ENCODE data around the gene SCIMP.
"Not testable (repeated sequence)": the region's sequence is repeated elsewhere in the genome, so short reads cannot be mapped to it uniquely, and the experiment has no call there.

SCIMP gene

DNA sequence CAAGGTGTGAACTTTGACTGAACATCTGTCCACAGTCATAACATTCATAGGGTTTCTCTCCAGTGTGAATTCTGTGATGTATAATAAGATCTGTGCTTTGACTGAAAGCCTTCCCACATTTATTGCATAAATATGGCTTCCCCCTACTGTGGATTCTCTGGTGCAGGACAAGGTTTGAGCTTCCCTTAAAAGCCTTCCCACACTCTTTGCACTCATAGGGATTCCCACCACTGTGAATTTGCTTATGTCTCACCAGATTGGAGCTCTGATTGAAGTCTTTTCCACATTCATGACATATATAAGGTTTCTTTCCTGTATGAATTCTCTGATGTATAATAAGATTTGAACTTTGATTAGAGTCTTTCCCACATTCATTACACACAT is 51.3 kb downstream of the SCIMP start:
- DNase-seq = no peak

DNA sequence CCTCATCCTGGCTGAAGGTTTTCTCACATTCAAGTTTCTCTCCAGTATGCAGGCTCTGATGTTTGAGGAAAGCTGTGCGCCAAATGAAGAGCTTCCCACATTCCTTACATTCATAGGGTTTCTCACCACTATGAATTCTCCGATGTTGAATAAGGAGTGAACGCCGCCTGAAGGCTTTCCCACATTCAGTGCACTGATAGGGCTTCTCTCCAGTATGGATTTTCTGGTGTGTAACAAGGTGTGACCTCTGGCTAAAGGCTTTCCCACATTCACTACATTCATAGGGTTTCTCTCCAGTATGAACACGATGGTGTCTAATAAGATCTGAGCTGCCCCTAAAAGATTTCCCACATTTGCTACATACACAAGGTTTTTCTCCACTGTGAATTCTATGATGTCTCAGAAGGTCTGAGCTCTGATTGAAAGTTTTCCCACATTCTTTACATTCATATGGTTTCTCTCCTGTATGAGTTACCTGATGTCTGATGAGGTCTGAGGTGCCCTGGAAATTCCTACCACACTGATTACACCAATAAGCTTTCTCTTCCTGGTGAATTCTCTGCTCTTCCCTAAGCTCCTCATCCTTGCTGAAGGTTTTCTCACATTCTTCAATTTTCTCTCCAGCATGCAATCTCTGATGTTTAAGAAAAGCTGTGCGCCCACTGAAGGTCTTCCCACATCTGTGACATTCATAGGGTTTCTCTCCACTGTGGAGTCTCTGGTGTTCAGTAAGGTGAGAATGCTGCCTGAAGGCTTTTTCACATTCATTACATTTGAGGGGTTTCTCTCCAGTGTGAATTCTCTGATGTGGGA is 51.9 kb downstream of the SCIMP start:
- no peak for DNase-seq

DNA sequence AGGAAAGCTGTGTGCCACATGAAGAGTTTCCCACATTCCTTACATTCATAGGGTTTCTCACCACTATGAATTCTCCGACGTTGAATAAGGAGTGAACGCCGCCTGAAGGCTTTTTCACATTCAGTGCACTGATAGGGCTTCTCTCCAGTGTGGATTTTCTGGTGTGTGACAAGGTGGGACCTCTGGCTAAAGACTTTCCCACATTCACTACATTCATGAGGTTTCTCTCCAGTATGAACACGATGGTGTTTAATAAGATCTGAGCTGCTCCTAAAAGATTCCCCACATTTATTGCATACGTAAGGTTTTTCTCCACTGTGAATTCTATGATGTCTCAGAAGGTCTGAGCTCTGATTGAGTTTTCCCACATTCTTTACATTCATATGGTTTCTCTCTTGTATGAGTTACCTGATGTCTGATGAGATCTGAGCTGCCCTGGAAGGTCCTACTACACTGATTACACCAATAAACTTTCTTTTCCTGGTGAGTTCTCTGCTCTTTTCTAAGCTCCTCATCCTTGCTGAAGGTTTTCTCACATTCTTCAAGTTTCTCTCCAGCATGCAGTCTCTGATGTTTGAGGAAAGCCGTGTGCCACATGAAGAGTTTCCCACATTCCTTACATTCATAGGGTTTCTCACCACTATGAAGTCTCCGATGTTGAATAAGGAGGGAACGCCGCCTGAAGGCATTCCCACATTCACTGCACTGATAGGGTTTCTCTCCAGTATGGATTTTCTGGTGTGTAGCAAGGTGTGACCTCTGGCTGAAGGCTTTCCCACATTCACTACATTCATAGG is 53.0 kb downstream of the SCIMP start:
- DNase-seq = no peak

DNA sequence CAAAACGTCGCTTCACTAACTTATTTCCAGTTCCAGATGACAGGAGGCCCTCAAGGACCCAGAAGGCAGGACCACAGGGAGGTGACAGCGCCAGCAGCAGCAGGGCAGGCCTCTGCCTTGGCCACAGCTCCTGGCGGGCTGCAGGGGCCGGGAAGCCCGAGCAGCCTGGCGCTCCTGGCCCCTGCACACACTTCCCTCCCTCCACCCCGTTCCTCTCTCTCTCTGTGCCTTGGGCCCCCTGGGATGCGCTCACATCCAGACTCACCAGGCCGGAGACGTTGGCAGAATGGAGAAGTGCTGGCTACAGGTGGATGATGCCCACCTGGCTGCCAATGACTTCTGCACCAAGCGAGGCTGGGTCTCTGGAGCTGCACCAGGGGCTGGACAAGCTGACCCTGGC is 55.7 kb downstream of the SCIMP start:
- no peak for DNase-seq

DNA sequence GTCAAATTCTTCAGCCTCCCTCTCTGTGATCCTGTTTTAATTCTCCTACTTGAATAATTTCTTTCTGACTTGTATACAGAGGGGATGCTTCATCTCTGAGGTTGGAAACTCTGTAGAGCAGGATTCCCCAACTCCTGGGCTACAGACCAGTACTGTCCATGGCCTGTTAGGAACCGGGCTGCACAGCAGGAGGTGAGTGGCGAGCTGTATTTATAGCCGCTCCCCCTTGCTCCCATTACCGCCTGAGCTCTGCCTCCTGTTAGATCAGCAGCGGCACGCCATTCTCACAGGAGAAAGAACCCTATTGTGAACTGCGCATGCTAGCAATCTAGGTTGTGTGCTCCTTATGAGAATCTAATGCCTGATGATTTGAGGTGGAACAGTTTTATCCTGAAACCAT is 59.6 kb downstream of the SCIMP start:
- DNase-seq = not testable (repeated sequence)

DNA sequence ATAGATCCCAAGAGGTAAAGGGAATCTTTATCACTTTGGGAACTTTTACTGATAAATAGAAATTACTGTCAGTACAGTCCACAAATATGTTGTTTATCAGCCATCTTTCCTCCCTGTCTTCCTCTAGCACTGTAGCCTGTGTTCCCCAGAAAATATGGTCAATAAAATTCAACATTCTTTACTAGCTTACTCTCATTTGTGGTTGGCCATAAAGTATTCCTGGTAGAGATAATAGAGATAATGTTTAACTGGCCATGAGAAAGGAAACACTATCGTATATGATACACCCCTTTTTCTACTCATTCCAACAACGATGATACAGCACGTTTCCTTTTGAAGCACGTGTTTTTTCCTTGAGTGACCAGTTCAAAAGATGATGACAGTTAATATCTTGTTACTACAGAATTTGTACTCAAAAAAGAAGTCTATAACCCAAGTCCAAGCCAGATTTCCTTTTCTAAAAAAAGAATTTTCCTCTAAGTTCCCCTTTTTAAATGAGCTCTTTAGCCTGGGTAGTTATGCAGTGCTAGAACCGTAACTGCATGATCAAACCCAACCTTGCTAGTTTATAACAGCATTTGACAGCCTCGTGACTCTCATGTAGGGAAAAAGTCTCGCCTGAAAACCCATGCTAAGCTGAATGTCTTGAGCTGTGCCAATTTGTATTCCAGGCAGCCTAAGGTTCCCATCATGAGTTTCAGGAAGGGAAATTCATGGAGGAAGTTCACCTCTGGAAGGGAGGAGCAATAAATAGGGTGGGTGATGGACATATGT is 68.7 kb downstream of the SCIMP start:
- DNase-seq = not testable (repeated sequence)

DNA sequence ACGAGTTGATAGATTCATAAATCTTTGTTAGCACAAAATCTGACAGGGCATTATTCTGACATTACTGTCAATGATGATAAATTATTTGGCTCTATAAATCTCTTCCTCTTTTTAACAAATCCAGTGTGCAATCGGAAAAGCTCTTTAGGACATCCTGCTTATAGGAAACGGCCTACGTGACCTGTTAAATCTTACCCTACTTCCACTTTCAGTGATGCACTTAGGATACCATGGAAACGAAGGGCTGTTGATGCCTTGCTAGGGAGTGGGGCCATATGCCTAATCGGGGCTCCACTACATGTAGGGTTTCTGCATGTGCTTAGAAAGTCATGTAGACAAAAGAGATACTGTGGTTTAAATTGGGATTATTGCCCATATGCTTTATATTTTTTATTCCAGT is 70.2 kb downstream of the SCIMP start:
- no peak for DNase-seq

DNA sequence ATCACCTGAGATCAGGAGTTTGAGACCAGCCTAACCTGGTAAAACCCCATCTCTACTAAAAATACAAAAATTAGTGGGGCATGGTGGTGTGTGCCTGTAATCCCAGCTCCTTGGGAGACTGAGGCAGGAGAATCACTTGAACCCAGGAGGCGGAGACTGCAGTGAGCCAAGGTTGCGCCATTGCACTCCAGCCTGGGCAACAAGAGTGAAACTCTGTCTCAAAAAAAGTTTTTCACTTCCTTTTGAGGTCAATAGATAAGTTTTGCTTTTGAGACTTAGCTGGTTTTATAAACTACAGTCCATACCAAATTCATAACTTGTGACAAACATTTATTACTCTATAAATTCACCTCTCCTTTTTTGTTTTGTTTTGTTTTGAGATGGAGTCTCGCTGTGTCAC is 72.9 kb downstream of the SCIMP start:
- not testable (repeated sequence) for DNase-seq

DNA sequence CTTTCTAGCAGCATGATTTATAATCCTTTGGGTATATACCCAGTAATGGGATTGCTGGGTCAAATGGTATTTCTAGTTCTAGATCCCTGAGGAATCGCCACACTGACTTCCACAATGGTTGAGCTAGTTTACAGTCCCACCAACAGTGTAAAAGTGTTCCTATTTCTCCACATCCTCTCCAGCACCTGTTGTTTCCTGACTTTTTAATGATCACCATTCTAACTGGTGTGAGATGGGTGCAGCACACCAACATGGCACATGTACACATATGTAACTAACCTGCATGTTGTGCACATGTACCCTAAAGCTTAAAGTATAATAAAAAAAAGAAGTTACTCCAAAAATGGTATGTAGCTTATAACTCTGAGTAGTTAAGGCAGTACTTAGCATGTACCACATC is 74.0 kb downstream of the SCIMP start:
- not testable (repeated sequence) for DNase-seq
